Prostate gland (tissue), 2 donors: Measurements from ENCODE around the gene GRIK2.
"Not testable (repeated sequence)": the region's sequence is repeated elsewhere in the genome, so short reads cannot be mapped to it uniquely, and the experiment has no call there.

Source experiments
- POLR2AphosphoS5 ChIP-seq: sonication (generic); formaldehyde crosslinking; IDR thresholded peaks from one replicate; pipeline ENCODE4 v1.6.1; 2017; ENCODE audit warnings: antibody characterized with exemption
- TF ChIP-seq, protein P1 (sequence below), 4 experiments: fragments of 200-600 bp in 2 of 4; fragments of 450-650 bp in 2 of 4; sonication (generic) in 2 of 4; IDR thresholded peaks; 1 replicate in 3 of 4; 2 replicates in 1 of 4; pipeline ENCODE4 v1.5.1; 2016 to 2019; ENCODE audit warnings: antibody characterized with exemption in 4 of 4, mild to moderate bottlenecking in 2 of 4, moderate library complexity in 2 of 4

DNA sequence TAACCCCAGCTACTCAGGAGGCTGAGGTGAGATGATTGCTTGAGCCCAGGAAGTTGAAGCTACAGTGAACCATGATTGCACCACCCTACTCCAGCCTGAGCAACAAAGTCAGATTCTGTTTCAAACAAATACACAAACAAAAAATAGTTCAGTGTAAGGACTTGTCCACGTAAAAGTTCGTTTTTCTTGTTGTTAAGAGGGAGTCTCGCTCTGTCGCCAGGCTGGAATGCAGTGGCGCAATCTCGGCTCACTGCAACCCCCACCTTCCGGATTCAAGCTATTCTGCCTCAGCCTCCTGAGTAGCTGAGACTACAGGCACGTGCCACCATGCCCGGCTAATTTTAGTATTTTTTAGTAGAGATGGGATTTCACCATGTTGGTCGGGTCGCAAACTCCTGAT lies 245.4 kb downstream of the GRIK2 start:
- TF ChIP-seq, protein P1, sequence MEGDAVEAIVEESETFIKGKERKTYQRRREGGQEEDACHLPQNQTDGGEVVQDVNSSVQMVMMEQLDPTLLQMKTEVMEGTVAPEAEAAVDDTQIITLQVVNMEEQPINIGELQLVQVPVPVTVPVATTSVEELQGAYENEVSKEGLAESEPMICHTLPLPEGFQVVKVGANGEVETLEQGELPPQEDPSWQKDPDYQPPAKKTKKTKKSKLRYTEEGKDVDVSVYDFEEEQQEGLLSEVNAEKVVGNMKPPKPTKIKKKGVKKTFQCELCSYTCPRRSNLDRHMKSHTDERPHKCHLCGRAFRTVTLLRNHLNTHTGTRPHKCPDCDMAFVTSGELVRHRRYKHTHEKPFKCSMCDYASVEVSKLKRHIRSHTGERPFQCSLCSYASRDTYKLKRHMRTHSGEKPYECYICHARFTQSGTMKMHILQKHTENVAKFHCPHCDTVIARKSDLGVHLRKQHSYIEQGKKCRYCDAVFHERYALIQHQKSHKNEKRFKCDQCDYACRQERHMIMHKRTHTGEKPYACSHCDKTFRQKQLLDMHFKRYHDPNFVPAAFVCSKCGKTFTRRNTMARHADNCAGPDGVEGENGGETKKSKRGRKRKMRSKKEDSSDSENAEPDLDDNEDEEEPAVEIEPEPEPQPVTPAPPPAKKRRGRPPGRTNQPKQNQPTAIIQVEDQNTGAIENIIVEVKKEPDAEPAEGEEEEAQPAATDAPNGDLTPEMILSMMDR (IDR thresholded peaks at IDR 0.05): not testable (repeated sequence)
- not testable (repeated sequence) for TF ChIP-seq POLR2AphosphoS5
